Activated CD4-positive, CD25-positive, alpha-beta regulatory T cell (primary cell): ENCODE measurements around the gene FBXO27.
A peak's percentile ranks its signal among the peaks of the same experiment; 100 is the strongest.
"Not testable (repeated sequence)": the region's sequence is repeated elsewhere in the genome, so short reads cannot be mapped to it uniquely, and the experiment has no call there.

Experiments
- DNase-seq, 4 experiments: peaks; one replicate each; lab custom pipeline; 2025; lab: John Stamatoyannopoulos, UW

Gene FBXO27

GRCh38 chr19:39032063-39032918 lies at the start of gene FBXO27:
TSS of gene FBXO27 (minus strand) at chr19:39032549. CDS start at chr19:39032227, 322 bp downstream.
- no peak for DNase-seq

- DNase-seq, result no peak
Observed at GRCh38 chr19:39080431-39080830, 48.1 kb upstream of the FBXO27 start.

- DNase-seq, result no peak
Observed at GRCh38 chr19:39078436-39079200, 46.3 kb upstream of the FBXO27 start.

- no peak for DNase-seq
Observed at GRCh38 chr19:39077323-39077722, 45.0 kb upstream of the FBXO27 start.

- no peak for DNase-seq
Observed at GRCh38 chr19:39074942-39075341, 42.6 kb upstream of the FBXO27 start.

GRCh38 chr19:39074205-39074692 lies 41.9 kb upstream of the FBXO27 start:
- no peak for DNase-seq

- no peak for DNase-seq
Observed at GRCh38 chr19:39070888-39071287, 38.5 kb upstream of the FBXO27 start.

- DNase-seq, result not testable (repeated sequence)
Observed at GRCh38 chr19:39068259-39068658, 35.9 kb upstream of the FBXO27 start.

- no peak for DNase-seq
Observed at GRCh38 chr19:39067104-39067503, 34.8 kb upstream of the FBXO27 start.

- no peak for DNase-seq
Observed at GRCh38 chr19:39065928-39066327, 33.6 kb upstream of the FBXO27 start.

- no peak for DNase-seq
Observed at GRCh38 chr19:39064405-39064804, 32.1 kb upstream of the FBXO27 start.

GRCh38 chr19:39060171-39060570 lies 27.8 kb upstream of the FBXO27 start:
- DNase-seq, result no peak

GRCh38 chr19:39059302-39059701 lies 27.0 kb upstream of the FBXO27 start:
- no peak for DNase-seq

GRCh38 chr19:39057615-39058014 lies 25.3 kb upstream of the FBXO27 start:
- DNase-seq, result no peak

GRCh38 chr19:39054091-39054470 lies 21.7 kb upstream of the FBXO27 start:
- no peak for DNase-seq

GRCh38 chr19:39053276-39054090 lies 21.1 kb upstream of the FBXO27 start:
- no peak for DNase-seq

GRCh38 chr19:39052846-39053245 lies 20.5 kb upstream of the FBXO27 start:
- DNase-seq, result no peak

- DNase-seq, result peak; percentile 39 to 55 (median 50)
Observed at GRCh38 chr19:39052243-39052746, 19.9 kb upstream of the FBXO27 start.

GRCh38 chr19:39047073-39047472 lies 14.7 kb upstream of the FBXO27 start:
- no peak for DNase-seq

GRCh38 chr19:39046037-39046821 lies 13.9 kb upstream of the FBXO27 start:
- DNase-seq, result no peak

GRCh38 chr19:39045506-39045905 lies 13.2 kb upstream of the FBXO27 start:
- no peak for DNase-seq
